GM23338 (cell line): ENCODE data around the gene SLC27A4.

Experiments used
- EZH2 ChIP-seq: fragments of 200-600 bp; sonication (generic); IDR thresholded peaks from one replicate; pipeline ENCODE4 v1.8.0; 2017; ENCODE audit warnings: antibody characterized with exemption, mild to moderate bottlenecking, low read depth; ENCODE audit not compliant: unreplicated experiment
- POLR2AphosphoS5 ChIP-seq: IDR thresholded peaks from 2 replicates; pipeline ENCODE4 v1.6.1; 2016; ENCODE audit warnings: antibody characterized with exemption, low read depth
- TF ChIP-seq, protein P1 (sequence below), 2 experiments: fragments of 200-600 bp in 1 of 2; sonication (generic) in 1 of 2; conservative IDR thresholded peaks; 2 replicates each; pipeline versions ENCODE4 v1.5.1 to v1.6.1; 2016 to 2017; ENCODE audit warnings: antibody characterized with exemption in 2 of 2, low read depth in 2 of 2, mild to moderate bottlenecking in 2 of 2, moderate library complexity in 1 of 2
- TF ChIP-seq, protein P2 (sequence below): IDR thresholded peaks from one replicate; pipeline ENCODE4 v1.6.1; 2018; ENCODE audit warnings: antibody characterized with exemption; ENCODE audit not compliant: unreplicated experiment

DNA sequence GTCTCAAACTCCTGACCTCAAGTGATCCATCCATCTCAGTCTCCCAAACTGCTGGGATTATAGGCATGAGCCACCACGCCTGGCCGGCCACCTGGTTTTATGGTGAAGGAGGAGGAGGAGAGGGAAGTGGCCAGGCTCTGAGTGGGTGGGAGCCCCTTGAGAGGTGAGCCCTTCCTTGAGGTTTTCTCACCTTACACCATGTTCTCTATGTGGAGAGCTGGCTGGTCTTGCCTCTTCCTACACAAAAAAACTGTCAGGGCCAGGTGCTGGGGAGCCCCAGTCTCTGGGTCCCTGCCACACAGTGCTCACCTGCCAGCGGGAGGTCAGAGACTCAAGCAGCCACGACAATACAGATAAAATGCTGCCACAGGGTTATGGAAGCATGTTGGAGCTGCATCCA is 46.2 kb upstream of the SLC27A4 start:
- TF ChIP-seq, protein P1, sequence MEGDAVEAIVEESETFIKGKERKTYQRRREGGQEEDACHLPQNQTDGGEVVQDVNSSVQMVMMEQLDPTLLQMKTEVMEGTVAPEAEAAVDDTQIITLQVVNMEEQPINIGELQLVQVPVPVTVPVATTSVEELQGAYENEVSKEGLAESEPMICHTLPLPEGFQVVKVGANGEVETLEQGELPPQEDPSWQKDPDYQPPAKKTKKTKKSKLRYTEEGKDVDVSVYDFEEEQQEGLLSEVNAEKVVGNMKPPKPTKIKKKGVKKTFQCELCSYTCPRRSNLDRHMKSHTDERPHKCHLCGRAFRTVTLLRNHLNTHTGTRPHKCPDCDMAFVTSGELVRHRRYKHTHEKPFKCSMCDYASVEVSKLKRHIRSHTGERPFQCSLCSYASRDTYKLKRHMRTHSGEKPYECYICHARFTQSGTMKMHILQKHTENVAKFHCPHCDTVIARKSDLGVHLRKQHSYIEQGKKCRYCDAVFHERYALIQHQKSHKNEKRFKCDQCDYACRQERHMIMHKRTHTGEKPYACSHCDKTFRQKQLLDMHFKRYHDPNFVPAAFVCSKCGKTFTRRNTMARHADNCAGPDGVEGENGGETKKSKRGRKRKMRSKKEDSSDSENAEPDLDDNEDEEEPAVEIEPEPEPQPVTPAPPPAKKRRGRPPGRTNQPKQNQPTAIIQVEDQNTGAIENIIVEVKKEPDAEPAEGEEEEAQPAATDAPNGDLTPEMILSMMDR (conservative IDR thresholded peaks at IDR 0.05; ENCODE audit: low read depth in 2 of 2) = no peak
- TF ChIP-seq EZH2 (no peak), POLR2AphosphoS5 (no peak)
- TF ChIP-seq, protein P2, sequence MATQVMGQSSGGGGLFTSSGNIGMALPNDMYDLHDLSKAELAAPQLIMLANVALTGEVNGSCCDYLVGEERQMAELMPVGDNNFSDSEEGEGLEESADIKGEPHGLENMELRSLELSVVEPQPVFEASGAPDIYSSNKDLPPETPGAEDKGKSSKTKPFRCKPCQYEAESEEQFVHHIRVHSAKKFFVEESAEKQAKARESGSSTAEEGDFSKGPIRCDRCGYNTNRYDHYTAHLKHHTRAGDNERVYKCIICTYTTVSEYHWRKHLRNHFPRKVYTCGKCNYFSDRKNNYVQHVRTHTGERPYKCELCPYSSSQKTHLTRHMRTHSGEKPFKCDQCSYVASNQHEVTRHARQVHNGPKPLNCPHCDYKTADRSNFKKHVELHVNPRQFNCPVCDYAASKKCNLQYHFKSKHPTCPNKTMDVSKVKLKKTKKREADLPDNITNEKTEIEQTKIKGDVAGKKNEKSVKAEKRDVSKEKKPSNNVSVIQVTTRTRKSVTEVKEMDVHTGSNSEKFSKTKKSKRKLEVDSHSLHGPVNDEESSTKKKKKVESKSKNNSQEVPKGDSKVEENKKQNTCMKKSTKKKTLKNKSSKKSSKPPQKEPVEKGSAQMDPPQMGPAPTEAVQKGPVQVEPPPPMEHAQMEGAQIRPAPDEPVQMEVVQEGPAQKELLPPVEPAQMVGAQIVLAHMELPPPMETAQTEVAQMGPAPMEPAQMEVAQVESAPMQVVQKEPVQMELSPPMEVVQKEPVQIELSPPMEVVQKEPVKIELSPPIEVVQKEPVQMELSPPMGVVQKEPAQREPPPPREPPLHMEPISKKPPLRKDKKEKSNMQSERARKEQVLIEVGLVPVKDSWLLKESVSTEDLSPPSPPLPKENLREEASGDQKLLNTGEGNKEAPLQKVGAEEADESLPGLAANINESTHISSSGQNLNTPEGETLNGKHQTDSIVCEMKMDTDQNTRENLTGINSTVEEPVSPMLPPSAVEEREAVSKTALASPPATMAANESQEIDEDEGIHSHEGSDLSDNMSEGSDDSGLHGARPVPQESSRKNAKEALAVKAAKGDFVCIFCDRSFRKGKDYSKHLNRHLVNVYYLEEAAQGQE = no peak
